Measurements from ENCODE around the gene ZNF45.
"Not testable (repeated sequence)": the region's sequence is repeated elsewhere in the genome, so short reads cannot be mapped to it uniquely, and the experiment has no call there.

The ZNF45 gene

GRCh38 chr19:43910884-43911283 lies 24.2 kb downstream of the ZNF45 start:
- FAIRE-seq = no peak

GRCh38 chr19:43908659-43909058 lies 26.4 kb downstream of the ZNF45 start:
- no peak for FAIRE-seq

GRCh38 chr19:43906774-43907173 lies 28.3 kb downstream of the ZNF45 start:
- no peak for FAIRE-seq

- FAIRE-seq = no peak
These were observed 29.2 kb downstream of the ZNF45 start for GRCh38 chr19:43905897-43906296.

GRCh38 chr19:43902399-43902798 lies 32.7 kb downstream of the ZNF45 start:
- FAIRE-seq = no peak

GRCh38 chr19:43901395-43902390 lies 33.4 kb downstream of the ZNF45 start:
- no peak for FAIRE-seq

- FAIRE-seq = no peak
These were observed 39.3 kb downstream of the ZNF45 start for GRCh38 chr19:43895727-43896308.

- no peak for FAIRE-seq
These were observed 51.2 kb downstream of the ZNF45 start, which contains the start of gene ZNF404 for GRCh38 chr19:43883864-43884263. Gene ZNF404 (minus strand): TSS chr19:43883964.

- no peak for FAIRE-seq
These were observed 54.6 kb downstream of the ZNF45 start for GRCh38 chr19:43880483-43880882.

GRCh38 chr19:43872547-43873336 lies 62.3 kb downstream of the ZNF45 start:
- FAIRE-seq = no peak

GRCh38 chr19:43866923-43867322 lies 68.2 kb downstream of the ZNF45 start:
- not testable (repeated sequence) for FAIRE-seq
